Measurements from ENCODE around the gene CEP170B.
"Not testable (repeated sequence)": the region's sequence is repeated elsewhere in the genome, so short reads cannot be mapped to it uniquely, and the experiment has no call there.

Gene CEP170B

DNA sequence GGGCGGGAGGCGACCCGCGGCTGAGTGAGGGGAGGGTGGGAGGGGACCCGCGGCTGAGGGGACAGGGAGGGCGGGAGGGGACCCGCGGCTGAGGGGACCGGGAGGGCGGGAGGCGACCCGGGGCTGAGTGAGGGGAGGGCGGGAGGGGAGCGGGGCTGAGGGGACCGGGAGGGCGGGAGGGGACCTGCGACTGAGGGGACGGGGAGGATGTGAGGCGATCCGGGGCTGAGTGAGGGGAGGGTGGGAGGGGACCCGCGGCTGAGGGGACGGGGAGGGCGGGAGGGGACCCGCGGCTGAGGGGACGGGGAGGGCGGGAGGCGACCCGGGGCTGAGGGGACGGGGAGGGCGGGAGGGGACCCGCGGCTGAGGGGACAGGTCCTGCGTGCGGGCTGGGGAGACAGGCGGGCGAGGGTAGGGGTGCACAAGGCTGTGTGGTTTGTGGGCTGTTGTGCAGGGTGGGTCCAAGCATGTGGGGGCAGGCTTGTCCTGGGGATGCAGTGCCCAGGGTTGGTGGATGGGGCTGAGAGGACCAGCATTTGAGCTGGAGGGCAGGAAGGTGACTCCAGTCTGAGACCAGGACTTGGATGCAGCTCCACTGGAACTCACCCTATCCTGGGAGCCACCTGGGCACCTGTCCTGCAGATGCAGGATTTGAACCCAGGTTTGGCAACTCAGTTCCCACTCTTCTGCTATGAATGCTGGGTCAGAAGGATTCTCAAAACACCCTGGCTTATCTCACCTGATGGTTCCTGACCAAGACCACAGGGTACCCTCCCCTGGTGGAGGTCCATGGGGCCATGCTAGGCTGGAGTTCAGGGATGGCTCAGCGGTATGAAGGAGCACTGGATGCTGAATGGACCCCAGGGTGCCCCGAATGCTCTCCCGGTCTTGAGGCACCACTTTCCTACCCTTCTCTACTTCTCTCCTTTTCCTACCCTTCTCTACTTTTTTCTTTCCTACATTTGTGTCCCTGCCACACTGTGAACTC, 69.0 kb downstream of the CEP170B start:
- no peak for DNase-seq

DNA sequence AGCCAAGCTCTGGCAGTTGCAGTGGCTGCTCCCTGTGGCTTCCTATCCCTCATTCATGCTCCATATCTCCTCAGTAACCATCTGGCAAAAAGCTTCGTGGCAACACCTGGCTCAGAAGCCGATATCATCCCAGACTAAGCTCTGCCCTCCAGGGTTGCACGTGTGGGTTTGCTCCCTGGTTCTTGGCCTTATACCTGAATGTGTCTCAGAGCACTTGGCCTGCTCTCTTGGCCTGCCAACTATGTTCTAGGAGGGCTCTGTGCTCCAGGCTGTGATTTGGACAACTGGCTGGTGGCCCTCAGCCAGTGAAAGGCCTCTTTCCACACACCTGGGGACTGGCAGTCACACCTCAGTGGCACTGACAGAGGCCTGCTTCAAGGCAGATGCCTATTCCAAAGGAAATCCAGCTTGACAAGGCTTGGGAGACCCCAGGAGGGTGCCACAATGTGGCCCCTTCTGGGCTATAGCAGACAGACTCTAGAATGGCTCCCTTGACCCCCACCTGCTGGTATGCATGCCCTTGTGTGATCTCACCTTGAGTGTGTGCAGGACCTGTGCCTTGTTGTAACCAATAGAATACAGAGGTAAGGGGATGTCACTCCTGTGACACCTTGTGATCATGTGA, 70.1 kb downstream of the CEP170B start:
- DNase-seq: no peak

DNA sequence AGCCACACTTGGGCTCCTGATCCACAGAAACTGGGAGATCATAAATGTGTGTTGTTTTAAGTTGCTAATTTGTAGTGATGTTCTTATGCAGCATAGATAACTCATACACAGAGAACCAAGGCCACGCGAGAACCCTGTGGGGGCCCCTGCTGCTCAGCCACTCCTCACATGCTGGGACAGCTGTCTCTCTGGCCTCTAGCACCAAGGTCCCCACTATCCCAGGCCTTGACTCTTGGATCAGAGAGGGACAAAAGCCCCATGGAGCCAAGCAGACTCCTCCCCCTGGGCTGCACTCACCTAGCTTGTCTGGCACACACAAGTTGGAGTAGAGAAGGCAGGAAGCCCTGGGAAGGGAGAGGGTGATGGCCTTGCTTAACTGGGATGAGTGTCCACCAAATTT, 70.9 kb downstream of the CEP170B start:
- no peak for DNase-seq

DNA sequence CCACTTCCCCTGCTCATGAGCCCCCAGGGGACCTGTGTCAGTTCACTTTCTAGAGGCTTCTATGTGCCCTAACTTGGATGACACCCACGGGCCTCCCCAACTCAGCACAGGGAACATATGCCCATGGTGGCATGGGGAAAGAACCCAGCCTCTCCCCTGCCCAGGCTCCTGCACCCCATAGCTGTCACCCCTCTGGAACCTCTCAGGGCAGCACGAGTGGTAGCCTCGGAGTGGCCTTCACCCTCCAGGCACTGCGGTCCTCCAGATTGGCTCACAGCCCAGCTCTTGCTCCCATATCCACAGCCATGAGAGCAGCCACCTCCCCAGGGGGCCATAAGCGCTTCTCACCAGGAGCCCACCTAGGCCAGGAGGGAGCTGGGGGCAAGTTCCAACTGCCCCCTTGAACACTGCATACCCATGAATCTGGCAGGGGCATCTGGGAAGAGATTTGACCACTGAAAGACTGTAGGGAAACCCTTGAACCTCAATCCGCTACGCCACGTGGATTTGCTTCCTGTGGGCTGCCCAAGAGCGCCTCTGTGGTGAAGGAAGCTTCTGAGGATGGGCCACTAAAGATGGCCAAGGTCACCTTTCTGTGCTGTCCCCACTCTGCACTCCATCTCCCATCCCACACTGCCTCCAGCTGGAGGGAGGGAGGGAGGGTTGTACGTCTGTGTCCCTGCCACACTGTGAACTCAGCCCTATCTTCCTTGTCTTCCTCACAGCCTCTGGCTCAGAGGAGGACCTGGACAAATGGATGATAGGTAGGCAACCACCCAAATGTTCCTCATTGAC, 71.5 kb downstream of the CEP170B start:
- no peak for DNase-seq

DNA sequence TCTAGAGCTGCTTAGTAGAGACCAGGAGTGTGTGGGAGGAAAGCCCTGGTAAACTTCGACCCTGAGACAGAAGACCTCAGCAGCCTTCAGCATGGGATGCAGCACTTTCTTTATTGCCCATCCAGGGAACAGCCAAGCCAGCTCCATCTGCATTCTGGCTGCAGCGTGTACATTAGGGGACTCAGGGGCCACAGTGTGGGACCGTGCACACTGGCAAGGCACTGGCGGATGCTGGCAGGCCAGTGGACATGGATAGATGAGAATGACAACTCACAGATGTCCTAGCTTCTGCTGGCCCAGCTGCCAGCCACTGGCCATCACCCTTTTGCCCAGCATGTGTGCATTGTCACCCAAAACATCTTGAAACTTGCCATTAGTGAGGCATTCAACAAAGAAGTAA, 72.1 kb downstream of the CEP170B start:
- DNase-seq: no peak

DNA sequence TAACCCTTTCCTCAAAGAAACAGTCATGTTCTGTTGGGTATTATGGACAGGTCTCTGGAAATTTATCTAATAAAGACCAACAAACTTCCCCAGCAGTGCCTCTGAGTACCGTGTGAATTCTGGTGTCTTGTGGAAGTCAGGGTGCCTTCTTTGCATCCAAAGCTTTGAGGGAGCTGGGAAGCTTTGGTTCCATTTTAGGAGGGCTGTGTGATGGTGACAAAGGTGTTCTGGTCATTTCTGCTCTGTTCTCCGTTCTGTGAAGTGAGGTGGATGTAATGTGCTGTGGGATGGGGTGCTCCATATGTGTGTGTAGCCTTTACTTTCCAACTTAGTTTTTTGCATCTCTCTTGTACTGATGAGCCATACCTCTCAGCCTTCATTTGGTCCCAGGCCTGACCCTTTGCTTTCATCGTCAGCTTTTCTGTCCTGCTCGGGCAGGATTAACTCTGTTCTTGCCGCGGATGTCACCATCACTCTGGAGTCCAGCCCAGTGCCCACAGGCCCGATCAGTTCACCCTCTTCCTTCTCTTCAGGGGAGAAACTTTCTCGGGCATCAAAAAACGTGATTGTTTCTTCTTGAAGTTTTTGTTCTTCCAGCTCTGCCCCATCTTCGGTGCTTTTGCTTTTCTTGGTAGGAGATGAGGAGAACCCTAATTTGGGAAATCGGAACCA, 72.8 kb downstream of the CEP170B start:
- no peak for DNase-seq

DNA sequence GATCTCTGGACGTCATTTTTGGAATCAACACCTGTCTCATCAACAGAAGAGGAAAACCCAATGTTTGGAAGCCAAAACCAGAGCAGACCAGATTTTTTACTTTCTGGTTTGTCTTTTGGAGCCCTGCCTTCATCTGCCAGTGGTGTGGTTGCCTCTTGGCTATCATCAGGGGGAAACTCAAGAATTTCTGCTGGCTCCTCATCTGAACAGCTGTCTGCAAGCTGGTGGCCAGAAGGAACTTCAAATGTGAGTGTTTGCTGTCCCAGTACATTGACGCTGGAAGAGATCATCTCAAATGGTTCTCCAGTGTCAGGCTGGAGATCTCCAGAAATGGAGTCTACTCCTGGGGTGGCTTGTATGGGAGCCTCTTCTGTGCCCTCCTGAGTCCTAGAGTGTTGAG, 73.4 kb downstream of the CEP170B start:
- no peak for DNase-seq

DNA sequence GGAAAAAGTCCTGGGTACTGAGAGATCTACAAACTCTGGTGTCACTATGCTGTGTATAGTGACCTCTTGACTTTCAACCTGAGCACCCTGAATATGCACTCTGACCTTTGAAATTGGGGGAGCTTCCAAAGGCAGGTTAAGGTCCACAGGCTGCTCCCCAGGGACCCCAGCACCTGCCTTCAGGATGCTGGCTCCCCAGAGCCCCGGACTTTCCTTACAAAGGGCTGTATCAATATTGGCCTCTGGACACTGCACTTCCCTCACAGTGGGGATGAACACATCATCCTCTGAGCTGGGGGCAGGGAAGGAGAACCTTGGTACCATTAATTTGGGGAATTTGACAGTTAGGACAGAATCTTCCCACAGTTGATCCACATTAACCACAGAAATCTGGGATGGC, 73.9 kb downstream of the CEP170B start:
- no peak for DNase-seq

DNA sequence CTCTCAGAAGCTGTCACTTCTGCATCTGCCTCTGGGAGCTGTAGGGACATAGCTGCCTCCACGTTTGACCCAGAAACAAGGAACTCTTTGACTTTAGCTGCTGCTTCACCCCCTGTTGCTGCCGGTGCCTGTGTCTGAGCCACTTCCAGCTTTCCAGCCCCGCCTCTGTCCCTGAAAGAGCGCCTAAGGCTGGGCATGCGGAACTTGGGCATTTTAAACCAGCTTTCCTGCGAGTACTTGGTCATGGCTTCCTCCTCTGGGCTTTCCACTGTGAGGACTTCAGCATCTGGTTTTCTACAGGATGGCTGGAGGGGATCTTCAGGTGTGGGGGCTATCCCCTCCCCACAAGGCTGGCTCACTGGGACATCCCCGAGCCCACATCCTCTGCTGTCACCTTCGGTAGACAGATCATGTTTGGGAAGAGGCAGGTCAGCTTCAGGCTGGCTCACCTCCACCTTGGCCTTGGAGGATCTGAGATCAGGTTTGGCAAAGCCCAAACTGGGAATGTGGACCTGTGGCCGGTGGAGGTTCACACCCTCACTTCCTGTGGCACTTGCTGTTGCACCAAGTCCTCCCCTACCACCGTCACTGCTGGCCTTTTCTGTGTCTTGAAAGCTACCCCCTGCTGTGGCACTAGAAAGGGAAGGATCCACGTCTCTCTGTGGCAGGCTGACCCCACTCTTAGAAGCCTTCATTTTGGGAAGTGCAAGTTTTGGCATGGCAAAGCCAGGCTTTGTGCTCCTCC, 74.8 kb downstream of the CEP170B start:
- DNase-seq: no peak

DNA sequence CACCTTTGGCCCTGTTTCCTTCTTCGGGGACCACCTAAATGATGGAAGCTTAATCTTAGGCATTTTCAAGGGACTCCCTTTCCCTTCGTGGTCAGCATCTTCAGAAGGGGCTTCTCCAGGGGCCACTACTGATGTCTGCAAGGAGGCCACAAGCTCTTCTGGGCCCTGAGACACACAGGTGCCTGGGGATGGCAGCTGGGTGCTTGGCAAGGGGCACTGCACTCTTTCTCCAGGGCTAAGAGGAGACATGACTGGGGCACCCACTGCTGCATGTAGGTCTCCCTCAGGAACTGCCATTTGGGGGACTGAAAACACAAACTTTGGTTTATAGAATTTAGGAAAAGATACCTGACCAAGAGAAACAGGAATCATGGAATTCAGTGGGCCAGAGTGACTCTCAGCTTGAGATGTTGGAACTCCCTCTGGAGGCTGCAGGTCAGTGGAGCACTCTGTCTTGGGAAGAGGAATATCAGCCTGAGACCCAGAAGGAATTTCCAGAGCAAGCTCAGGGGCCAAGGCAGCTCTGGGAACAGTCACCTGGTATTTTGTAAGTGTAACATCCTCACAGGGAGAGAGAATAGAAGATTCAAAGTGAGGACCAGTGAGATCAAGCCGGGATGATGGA, 75.6 kb downstream of the CEP170B start:
- DNase-seq: no peak

DNA sequence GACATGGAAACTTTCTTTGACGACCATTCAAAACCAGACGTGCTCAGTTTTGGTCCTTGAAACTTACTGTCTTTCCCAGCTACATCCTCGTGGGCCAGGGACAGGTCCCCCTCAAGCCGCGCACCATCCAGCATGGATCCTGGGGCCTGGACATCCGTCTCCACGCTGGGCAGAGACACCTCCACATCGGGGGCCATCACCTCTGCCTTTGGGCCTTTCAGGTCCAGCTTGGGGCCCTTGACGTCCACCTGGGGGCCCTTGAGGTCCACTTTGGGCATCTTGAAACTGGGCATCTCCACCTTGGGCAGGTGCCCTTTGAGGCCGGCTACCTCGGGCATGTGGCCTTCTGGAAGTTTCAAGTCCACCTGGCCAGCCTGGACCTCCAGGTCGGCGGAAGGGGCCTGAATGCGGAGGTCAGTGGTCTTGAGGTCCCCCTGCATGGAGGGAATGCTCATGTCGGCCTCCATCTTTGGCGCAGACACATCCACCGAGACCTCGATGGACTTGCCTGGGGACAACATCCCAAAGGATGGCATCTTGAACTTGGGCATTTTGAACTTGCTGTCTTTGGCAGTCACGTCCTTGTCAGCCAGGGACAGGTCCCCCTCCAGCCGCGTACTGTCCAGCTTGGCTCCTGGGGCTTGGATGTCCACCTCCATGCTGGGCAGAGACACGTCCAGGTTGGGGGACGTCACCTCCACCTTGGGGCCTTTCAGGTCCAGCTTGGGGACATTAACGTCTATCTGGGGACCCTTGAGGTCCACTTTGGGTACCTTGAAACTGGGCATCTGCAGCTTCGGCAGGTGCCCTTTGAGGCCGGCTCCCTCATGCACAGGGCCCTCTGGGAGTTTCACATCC, 76.7 kb downstream of the CEP170B start:
- DNase-seq: no peak

DNA sequence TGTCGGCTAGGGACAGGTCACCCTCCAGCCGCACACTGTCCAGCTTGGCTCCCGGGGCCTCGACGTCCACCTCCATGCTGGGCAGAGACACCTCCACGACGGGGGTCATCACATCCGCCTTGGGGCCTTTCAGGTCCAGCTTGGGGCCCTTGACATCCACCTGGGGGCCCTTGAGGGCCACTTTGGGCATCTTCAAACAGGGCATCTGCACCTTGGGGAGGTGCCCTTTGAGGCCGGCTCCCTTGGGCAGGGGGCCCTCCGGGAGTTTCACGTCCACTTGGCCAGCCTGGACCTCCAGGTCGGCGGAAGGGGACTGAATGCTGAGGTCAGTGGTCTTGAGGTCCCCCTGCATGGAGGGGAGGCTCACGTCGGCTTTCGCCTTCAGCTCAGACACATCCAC, 77.5 kb downstream of the CEP170B start:
- no peak for DNase-seq

DNA sequence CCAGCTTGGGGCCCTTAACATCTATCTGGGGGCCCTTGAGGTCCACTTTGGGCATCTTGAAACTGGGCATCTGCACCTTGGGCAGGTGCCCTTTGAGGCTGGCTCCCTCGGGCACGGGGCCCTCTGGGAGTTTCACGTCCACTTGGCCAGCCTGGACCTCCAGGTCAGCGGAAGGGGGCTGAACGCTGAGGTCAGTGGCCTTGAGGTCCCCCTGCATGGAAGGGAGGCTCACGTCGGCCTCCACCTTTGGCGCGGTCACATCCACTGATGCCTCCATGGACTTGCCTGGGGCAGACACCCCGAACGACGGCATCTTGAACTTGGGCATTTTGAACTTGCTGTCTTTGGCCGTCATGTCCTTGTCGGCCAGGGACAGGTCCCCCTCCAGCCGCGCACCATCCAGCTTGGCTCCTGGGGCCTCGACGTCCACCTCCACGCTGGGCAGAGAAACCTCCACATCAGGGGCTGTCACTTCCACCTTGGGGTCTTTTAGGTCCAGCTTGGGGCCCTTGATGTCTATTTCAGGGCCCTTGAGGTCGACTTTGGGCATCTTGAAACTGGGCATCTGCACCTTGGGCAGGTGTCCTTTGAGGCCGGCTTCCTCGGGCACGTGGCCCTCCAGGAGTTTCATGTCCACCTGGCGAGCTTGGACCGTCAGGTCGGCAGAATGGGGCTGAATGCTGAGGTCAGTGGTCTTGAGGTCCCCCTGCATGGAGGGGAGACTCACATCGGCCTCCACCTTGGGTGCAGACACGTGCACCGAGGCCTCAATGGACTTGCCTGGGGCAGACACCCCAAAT, 78.3 kb downstream of the CEP170B start:
- not testable (repeated sequence) for DNase-seq

DNA sequence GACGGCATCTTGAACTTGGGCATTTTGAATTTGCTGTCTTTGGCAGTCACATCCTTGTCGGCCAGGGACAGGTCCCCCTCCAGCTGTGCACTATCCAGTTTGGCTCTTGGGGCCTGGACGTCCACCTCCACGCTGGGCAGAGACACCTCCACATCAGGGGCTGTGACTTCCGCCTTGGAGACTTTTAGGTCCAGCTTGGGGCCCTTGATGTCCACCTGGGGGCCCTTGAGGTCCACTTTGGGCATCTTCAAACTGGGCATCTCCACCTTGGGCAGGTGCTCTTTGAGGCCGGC, 78.9 kb downstream of the CEP170B start:
- DNase-seq: not testable (repeated sequence)

DNA sequence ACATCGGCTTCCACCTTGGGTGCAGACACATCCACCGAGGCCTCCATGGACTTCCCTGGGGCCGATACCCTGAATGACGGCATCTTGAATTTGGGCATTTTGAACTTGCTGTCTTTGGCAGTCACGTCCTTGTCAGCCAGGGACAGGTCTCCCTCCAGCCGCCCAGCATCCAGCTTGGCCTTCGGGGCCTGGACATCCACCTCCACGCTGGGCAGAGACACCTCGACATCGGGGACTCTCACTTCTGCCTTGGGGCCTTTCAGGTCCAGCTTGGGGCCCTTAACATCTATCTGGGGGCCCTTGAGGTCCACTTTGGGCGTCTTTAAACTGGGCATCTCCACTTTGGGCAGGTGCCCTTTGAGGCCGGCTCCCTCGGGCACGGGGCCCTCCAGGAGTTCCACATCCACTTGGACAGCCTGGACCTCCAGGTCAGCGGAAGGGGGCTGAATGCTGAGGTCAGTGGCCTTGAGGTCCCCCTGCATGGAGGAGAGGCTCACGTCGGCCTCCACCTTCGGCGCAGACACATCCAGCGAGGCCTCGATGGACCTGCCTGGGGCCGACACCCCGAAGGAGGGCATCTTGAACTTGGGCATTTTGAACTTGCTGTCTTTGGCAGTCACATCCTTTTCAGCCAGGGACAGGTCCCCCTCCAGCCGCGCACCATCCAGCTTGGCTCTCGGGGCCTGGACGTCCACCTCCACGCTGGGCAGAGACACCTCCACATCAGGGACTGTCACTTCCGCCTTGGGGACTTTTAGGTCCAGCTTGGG, 79.6 kb downstream of the CEP170B start:
- not testable (repeated sequence) for DNase-seq

DNA sequence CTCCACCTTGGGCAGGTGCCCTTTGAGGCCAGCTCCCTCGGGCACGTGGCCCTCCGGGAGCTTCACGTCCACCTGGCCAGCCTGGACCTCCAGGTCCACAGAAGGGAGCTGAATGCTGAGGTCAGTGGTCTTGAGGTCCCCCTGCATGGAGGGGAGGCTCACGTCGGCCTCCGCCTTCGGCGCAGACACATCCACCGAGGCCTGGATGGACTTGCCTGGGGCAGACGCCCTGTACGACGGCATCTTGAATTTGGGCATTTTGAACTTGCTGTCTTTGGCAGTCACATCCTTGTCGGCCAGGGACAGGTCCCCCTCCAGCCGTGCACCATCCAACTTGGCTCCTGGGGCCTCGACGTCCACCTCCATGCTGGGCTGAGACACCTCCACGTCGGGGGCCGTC, 80.2 kb downstream of the CEP170B start:
- not testable (repeated sequence) for DNase-seq

Measured in NCI-H2081 treated with DMSO at 0.1 percent for 48 hours (cell line).